HG03175 (cell line): ENCODE measurements around the gene COL4A2.
"Not testable (repeated sequence)": the region's sequence is repeated elsewhere in the genome, so short reads cannot be mapped to it uniquely, and the experiment has no call there.

ENCODE experiments used
- ATAC-seq: cut with Tn5 transposase; IDR thresholded peaks from one replicate; pipeline ENCODE4 v1.9.1; 2021; ENCODE audit warnings: mild to moderate bottlenecking, moderate library complexity; ENCODE audit not compliant: unreplicated experiment

COL4A2 gene

GRCh38 chr13:110523838-110524540 is 216.9 kb downstream of the COL4A2 start:
- no peak for ATAC-seq

- no peak for ATAC-seq
These were observed 217.6 kb downstream of the COL4A2 start for GRCh38 chr13:110524541-110525257.

GRCh38 chr13:110525328-110526319 is 218.5 kb downstream of the COL4A2 start:
- peak; percentile 78 for ATAC-seq

- ATAC-seq, result no peak
These were observed 221.3 kb downstream of the COL4A2 start for GRCh38 chr13:110528371-110528770.

GRCh38 chr13:110528911-110529310 is 221.8 kb downstream of the COL4A2 start:
- ATAC-seq, result no peak

- ATAC-seq, result no peak
These were observed 222.6 kb downstream of the COL4A2 start for GRCh38 chr13:110529522-110530311.

GRCh38 chr13:110531100-110531499 is 224.0 kb downstream of the COL4A2 start:
- ATAC-seq, result no peak

- ATAC-seq, result no peak
These were observed 224.6 kb downstream of the COL4A2 start for GRCh38 chr13:110531671-110532083.

- not testable (repeated sequence) for ATAC-seq
These were observed 225.2 kb downstream of the COL4A2 start for GRCh38 chr13:110532258-110532657.

GRCh38 chr13:110533771-110534670 is 226.9 kb downstream of the COL4A2 start:
- no peak for ATAC-seq

GRCh38 chr13:110535526-110535925 is 228.4 kb downstream of the COL4A2 start:
- no peak for ATAC-seq

- ATAC-seq, result no peak
These were observed 229.1 kb downstream of the COL4A2 start for GRCh38 chr13:110536006-110536693.

GRCh38 chr13:110538632-110539031 is 231.5 kb downstream of the COL4A2 start:
- no peak for ATAC-seq

- no peak for ATAC-seq
These were observed 232.8 kb downstream of the COL4A2 start for GRCh38 chr13:110539894-110540293.

GRCh38 chr13:110540871-110541525 is 233.9 kb downstream of the COL4A2 start:
- no peak for ATAC-seq

GRCh38 chr13:110541526-110541920 is 234.4 kb downstream of the COL4A2 start:
- no peak for ATAC-seq

- ATAC-seq, result no peak
These were observed 235.2 kb downstream of the COL4A2 start for GRCh38 chr13:110542169-110542796.

- ATAC-seq, result no peak
These were observed 239.3 kb downstream of the COL4A2 start for GRCh38 chr13:110546378-110546777.
